ENCODE results near the gene SMARCD1.

Gene SMARCD1

GRCh38 chr12:50061946-50062686, 23.0 kb upstream of the SMARCD1 start:
- no peak overlapping the region for H3K27ac ChIP-seq
- TF ChIP-seq ZFX (IDR thresholded peaks at IDR 0.05) (no peak), CTCF (conservative IDR thresholded peaks at IDR 0.05) (no peak)

GRCh38 chr12:50062728-50063460, 22.2 kb upstream of the SMARCD1 start:
- no peak overlapping the region for H3K27ac ChIP-seq
- TF ChIP-seq CTCF (conservative IDR thresholded peaks at IDR 0.05) (no peak), ZFX (IDR thresholded peaks at IDR 0.05) (no peak)

DNA sequence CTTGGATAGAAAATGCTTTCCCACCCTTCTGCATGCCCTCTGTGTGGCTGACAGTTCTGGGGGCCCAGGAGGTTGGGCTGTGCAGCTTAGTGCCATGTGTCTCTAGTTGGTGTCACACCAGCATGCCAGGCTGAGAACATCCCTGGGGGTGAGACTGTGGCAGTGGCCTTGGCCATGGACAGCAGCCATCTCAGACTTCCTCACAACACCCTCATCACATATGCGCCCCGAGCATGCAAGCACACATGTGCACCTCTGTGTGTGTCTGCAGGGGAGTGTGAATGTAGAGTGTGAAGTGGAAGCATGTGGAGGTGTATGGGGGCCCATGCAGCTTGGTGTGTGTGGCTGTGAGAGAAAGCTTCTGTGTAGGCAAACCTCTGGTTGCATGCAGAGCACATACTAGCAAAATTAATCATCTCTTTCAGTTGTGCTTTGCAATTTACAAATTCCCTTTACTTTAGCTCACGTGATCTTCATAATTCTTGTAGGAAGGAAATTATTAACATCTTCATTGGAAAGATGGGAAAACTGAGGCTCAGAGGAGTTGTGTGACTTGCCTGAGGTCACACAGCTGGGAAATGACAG, 19.3 kb upstream of the SMARCD1 start:
- TF ChIP-seq ZFX (IDR thresholded peaks at IDR 0.05) (no peak), CTCF (conservative IDR thresholded peaks at IDR 0.05) (no peak)
- H3K27ac ChIP-seq: no peak overlapping the region

DNA sequence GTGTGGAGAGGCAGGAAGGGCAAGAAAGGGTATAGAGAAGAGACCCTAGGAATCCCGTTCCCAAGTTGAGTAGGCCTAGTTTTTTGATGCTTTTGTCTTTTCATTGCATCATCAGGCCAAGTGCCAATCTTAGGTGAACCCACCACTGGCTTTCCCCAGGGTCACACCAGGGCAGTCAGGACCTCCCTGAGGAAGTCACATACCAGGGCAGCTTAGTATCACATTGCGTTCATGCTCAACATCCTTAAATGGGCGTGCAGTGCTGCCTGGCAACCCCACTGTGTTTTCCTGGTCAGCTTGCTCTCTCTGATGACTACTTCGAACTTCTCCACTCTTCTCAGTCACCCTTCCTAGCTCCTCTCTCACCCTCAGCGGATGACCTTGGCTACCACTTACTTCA, 18.7 kb upstream of the SMARCD1 start:
- TF ChIP-seq ZFX (IDR thresholded peaks at IDR 0.05): no peak
- no peak for TF ChIP-seq CTCF (conservative IDR thresholded peaks at IDR 0.05)
- H3K27ac ChIP-seq: no peak overlapping the region

- TF ChIP-seq ZFX (IDR thresholded peaks at IDR 0.05): no peak
- TF ChIP-seq CTCF (conservative IDR thresholded peaks at IDR 0.05): no peak
- no peak overlapping the region for H3K27ac ChIP-seq
These were observed 16.1 kb upstream of the SMARCD1 start for GRCh38 chr12:50069069-50069468.

- TF ChIP-seq ZFX (IDR thresholded peaks at IDR 0.05) (no peak), CTCF (conservative IDR thresholded peaks at IDR 0.05) (no peak)
- H3K27ac ChIP-seq: no peak overlapping the region
These were observed 15.6 kb upstream of the SMARCD1 start for GRCh38 chr12:50069539-50069938.

Data from C4-2B (cell line).